Pancreas (tissue), 10 donors: Measurements from ENCODE around the gene NCAM2. TPM values are rescaled to one million over a fixed set of nuclear protein-coding genes. Genes with fewer than 3 reads are reported as not detected.

Experiments used
- ATAC-seq, 4 donors: fragments of 200-7000 bp; cut with Tn5 transposase; one replicate each; pipeline versions ENCODE4 v1.8.0 to v1.9.1; 2020; ENCODE audit warnings: mild to moderate bottlenecking in 4 of 4, moderate library complexity in 4 of 4
- DNase-seq, 6 donors: peaks; one replicate each; pipeline ENCODE4 v3.0.0-alpha.2; 2020
- FAIRE-seq: peaks from 2 replicates; lab custom pipeline; 2012; peaks lifted over from hg19 to GRCh38; lab: Jason Lieb, UNC
- H3K27ac ChIP-seq, 4 donors: fragments of 200-600 bp; sonication (generic); 1 replicate in 3 of 4; 2 replicates in 1 of 4; pipeline versions ENCODE4 v1.5.0 to v1.8.0; 2020
- H3K27me3 ChIP-seq, 4 donors: fragments of 200-600 bp; one replicate each; pipeline ENCODE4 v1.8.0; 2021
- H3K36me3 ChIP-seq, 3 donors: fragments of 200-600 bp; sonication (generic) in 1 of 3; one replicate each; pipeline versions ENCODE4 v1.5.0 to v1.8.0; 2020 to 2021
- H3K4me1 ChIP-seq, 3 donors: fragments of 200-600 bp; one replicate each; pipeline ENCODE4 v1.8.0; 2021
- H3K4me3 ChIP-seq, 4 donors: fragments of 200-600 bp; sonication (generic) in 2 of 4; one replicate each; pipeline versions ENCODE4 v1.5.0 to v1.8.0; 2020 to 2021
- H3K9me3 ChIP-seq, 4 donors: fragments of 200-600 bp; one replicate each; pipeline ENCODE4 v1.8.0; 2021
- WGBS, 2 donors: extraction: QIAGEN DNeasy Blood & Tissue Kit; methylation state at CpG; one replicate each; pipeline ENCODE4 v1.1.7; 2013; 5-methylcytosine and 5-hydroxymethylcytosine counted together
- intact Hi-C, 3 donors: fragments of 100-400 bp; cut with DNase I; formaldehyde crosslinking; loops; one replicate each; pipeline versions ENCODE4 v1.11.1 to v1.14.2; 2022
- polyA plus RNA-seq, 2 donors: library from polyadenylated mRNA; stranded (reverse); fragments of 200-250 nt; gene quantifications; one replicate each; pipeline ENCODE4 v1.2.3, GENCODE V29; 2013
- total RNA-seq, 6 donors: library from RNA; stranded (reverse); fragmentation: NEBNext Ultra II Directional in 4 of 6; extraction: Animal tissue kit (Norgen Biotek cat#: 25700) in 4 of 6; gene quantifications; one replicate each; pipeline versions ENCODE4 v1.2.1 to v1.2.4, GENCODE V29; 2021 to 2023
- TF ChIP-seq, protein P1 (sequence below), 4 donors: fragments of 200-600 bp; sonication (generic) in 3 of 4; IDR thresholded peaks; one replicate each; pipeline versions ENCODE4 v1.5.0 to v1.8.0; 2021; ENCODE audit warnings: antibody characterized with exemption in 4 of 4
- donor health status: healthy with polysubstance abuse.
- donor health status: DM: no; HTN: no; CAD: no; lungs with moderate emphysema.
- donor health status: DM: no; HTN: no; CAD: no.
- donor health status: control.
- donor health status: control.
- donor health status: Bipolar disorder and iron deficiency.
- donor health status: DM: yes; HTN: yes; CAD: no.
- donor health status: DM: no; HTN: no; CAD: no.
- donor health status: DM: no; HTN: no; CAD: no.
- donor health status: DM: yes; HTN: yes; CAD: no.

NCAM2 gene
- total RNA-seq (1 to 10 TPM in 1 of 6 donors, under 1 TPM in 5; 0.14 to 1.0 (median 0.37) TPM), polyA plus RNA-seq (under 1 TPM; under 0.01 to 0.28 TPM)

DNA sequence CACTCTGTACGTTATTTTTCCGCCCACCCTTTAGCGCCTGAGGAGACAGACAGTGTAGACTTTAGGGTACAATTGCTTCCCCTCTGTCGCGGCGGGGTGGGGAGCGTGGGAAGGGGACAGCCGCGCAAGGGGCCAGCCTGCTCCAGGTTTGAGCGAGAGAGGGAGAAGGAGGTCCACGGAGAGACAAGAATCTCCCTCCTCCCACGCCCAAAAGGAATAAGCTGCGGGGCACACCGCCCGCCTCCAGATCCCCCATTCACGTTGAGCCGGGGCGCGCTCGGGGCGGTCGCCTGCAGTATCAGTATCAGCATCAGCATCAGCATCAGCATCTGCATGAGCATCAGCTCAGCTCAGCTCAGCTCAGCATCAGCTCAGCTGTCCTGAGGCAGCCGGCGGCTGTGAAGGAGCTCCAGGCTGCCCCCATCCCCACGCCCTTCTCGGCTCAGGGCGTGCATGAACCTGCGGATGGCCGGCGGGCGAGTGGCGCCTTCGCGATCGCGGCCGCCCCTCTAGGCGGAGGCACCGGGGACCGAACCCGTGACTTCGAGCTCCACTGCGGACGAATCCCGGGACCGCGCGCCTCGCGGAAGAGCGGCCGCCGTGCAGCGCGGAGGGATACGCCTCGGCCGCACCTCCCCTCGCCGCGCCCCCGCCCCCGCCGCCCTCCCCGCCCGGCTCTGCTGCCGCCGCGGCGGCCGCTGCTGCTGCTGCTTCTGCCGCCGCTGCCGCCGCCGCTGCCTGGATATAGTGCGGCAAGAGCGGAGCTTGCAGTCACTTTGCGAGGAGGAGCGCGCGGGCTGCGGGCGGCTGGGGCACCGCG lies at the start of gene NCAM2:
TSS of gene NCAM2 (plus strand) at position 774 of the 820 bp plus-strand sequence.
- DNase-seq, result peak; percentile 68 to 85 (median 76)
- Histone ChIP-seq H3K27ac (no peak within 1 kb of the TSS), H3K36me3 (no peaks in the 10 kb centered on the region), H3K4me1 (peaks cover 0 to 12% (median 0%) of the 10 kb centered on the region in 3 donors), H3K9me3 (no peaks in the 10 kb centered on the region), H3K4me3 (peak within 1 kb of the TSS; percentile 26 to 43 (median 41)), H3K27me3 (peaks cover 0 to 3% (median 0%) of the 10 kb centered on the region in 4 donors)
- intact Hi-C loops, result no loop called here
- no peak for FAIRE-seq
- 1 to 2% methylated on average over 57 to 86 of the region's 86 CpGs for WGBS, 2 donors
- TF ChIP-seq, protein P1, sequence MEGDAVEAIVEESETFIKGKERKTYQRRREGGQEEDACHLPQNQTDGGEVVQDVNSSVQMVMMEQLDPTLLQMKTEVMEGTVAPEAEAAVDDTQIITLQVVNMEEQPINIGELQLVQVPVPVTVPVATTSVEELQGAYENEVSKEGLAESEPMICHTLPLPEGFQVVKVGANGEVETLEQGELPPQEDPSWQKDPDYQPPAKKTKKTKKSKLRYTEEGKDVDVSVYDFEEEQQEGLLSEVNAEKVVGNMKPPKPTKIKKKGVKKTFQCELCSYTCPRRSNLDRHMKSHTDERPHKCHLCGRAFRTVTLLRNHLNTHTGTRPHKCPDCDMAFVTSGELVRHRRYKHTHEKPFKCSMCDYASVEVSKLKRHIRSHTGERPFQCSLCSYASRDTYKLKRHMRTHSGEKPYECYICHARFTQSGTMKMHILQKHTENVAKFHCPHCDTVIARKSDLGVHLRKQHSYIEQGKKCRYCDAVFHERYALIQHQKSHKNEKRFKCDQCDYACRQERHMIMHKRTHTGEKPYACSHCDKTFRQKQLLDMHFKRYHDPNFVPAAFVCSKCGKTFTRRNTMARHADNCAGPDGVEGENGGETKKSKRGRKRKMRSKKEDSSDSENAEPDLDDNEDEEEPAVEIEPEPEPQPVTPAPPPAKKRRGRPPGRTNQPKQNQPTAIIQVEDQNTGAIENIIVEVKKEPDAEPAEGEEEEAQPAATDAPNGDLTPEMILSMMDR (IDR thresholded peaks at IDR 0.05), result no peak
- ATAC-seq, result peak; percentile 92 to 95 (median 94)

DNA sequence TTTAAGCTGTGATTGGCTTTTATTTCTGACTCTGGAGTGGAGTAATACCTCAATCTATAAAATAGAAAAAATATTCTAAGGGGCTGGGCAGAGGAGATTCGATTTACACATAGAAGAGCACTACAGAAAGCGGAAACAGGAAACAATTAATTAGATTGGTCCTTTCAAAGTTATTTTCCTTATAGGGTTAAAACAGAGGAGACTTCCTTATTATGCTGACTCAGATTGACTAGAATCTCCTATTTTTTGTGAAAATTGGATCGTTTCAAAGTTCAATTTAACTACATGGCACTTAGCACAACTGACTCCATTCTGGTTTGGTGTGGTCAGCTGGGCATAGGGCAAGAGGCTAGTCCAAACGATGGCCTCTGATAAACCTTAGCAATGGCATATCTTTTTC lies 48.3 kb upstream of the NCAM2 start:
- Histone ChIP-seq H3K9me3 (no peaks in the 10 kb centered on the region), H3K36me3 (no peaks in the 10 kb centered on the region), H3K4me3 (no peak overlapping the region), H3K4me1 (no peaks in the 10 kb centered on the region), H3K27ac (no peak overlapping the region), H3K27me3 (peaks cover 0 to 3% (median 0%) of the 10 kb centered on the region in 4 donors)
- intact Hi-C loops, result no loop called here
- ATAC-seq, result no peak
- TF ChIP-seq, protein P1 (IDR thresholded peaks at IDR 0.05), result no peak
- DNase-seq, result no peak
- no peak for FAIRE-seq
- 32 to 40% methylated on average over 4 of the region's 4 CpGs for WGBS, 2 donors

DNA sequence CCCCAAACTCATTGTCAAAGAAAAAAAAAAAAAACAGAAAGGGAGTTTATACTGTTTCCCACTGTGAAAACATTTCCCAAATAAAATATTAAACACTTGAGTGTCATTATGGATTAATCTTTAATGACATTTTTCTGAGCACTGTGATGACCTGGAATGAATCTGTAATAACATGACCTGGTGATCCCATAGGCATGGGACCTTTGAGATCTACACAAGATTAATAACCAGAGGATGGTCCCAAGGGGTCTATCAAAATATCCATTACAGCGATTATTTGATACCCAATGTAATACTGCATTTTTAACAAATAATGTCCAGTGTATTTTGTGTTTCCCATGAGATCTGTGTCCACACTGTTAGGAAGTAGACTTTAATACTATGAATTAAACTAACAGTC lies 32.4 kb upstream of the NCAM2 start:
- 41 to 59% methylated on average over 1 of the region's 1 CpG for WGBS, 2 donors
- no peak for FAIRE-seq

DNA sequence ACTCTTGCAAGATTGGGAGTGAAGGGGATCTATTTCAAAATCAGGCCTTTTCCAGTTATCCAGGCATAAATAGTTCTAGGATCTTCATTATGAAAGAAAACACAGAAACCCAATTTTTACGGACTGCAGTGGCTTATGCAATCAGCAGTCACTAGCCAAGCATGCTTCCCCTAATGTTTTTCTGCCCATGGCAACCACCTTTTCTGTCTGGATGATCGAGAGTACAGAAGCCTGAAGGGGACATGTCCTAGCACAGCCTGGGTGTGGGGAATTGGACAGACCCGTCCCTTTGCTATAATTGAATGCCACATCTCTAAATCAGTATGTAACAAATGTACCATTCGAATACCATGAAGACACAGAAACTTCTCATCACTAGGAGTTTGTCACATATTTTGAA lies 29.8 kb upstream of the NCAM2 start:
- H3K9me3 ChIP-seq, result no peaks in the 10 kb centered on the region
- no peaks in the 10 kb centered on the region for H3K36me3 ChIP-seq
- no peaks in the 10 kb centered on the region for H3K4me1 ChIP-seq
- FAIRE-seq (no peak), ATAC-seq (peak in 1 of 4 donors; percentile 11), DNase-seq (no peak)
- 42 to 46% methylated on average over 4 of the region's 4 CpGs for WGBS, 2 donors
- intact Hi-C loops, result no loop called here
- H3K27me3 ChIP-seq, result no peaks in the 10 kb centered on the region
- H3K4me3 ChIP-seq, result no peak overlapping the region
- no peak overlapping the region for H3K27ac ChIP-seq
- TF ChIP-seq, protein P1 (IDR thresholded peaks at IDR 0.05), result no peak

More for the DNA sequence above, 32.4 kb upstream of the NCAM2 start:
- intact Hi-C loops, result no loop called here
- H3K4me1 ChIP-seq, result no peaks in the 10 kb centered on the region
- ATAC-seq, result no peak
- H3K36me3 ChIP-seq, result no peaks in the 10 kb centered on the region
- TF ChIP-seq, protein P1 (IDR thresholded peaks at IDR 0.05), result no peak
- no peak overlapping the region for H3K27ac ChIP-seq
- no peak for DNase-seq
- H3K27me3 ChIP-seq, result no peaks in the 10 kb centered on the region
- H3K9me3 ChIP-seq, result no peaks in the 10 kb centered on the region
- H3K4me3 ChIP-seq, result no peak overlapping the region

DNA sequence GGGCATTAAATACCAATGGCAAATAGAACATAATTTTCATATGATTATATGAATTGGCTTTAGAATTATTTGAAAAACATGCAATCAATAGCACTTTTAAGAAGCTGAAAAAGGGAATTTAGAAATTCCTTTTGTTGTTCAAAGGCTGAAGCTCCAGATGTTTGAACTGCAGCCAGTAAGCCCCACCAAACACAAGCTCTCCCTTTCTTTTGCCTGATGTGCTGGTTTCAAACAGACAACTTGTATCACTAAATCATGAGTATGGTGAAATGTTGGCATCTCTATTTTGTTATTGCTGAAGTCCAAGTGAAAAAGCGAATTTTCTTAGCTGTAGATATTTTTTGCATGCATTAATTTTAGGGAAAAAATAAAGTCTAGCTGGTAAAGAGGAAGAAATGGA lies 27.5 kb upstream of the NCAM2 start:
- H3K27ac ChIP-seq, result no peak overlapping the region
- H3K27me3 ChIP-seq, result no peaks in the 10 kb centered on the region
- TF ChIP-seq, protein P1 (IDR thresholded peaks at IDR 0.05), result no peak
- intact Hi-C loops, result no loop called here
- H3K4me1 ChIP-seq, result no peaks in the 10 kb centered on the region
- FAIRE-seq (no peak), ATAC-seq (no peak), DNase-seq (no peak)
- H3K9me3 ChIP-seq, result no peaks in the 10 kb centered on the region
- no peak overlapping the region for H3K4me3 ChIP-seq
- WGBS, 2 donors, result 11 to 24% methylated on average over 1 of the region's 1 CpG
- H3K36me3 ChIP-seq, result no peaks in the 10 kb centered on the region
